GM21528 (cell line): Measurements from ENCODE around the gene ATP1B3.
"Not testable (repeated sequence)": the region's sequence is repeated elsewhere in the genome, so short reads cannot be mapped to it uniquely, and the experiment has no call there.

Source experiments
- ATAC-seq: cut with Tn5 transposase; IDR thresholded peaks from one replicate; pipeline ENCODE4 v1.9.1; 2021; ENCODE audit warnings: mild to moderate bottlenecking, moderate library complexity; ENCODE audit not compliant: unreplicated experiment, low FRiP score

The ATP1B3 gene

GRCh38 chr3:141940194-141940776 lies 63.8 kb downstream of the ATP1B3 start:
- ATAC-seq: no peak

GRCh38 chr3:141941093-141941492 lies 64.7 kb downstream of the ATP1B3 start:
- no peak for ATAC-seq

GRCh38 chr3:141942006-141942405 lies 65.6 kb downstream of the ATP1B3 start:
- ATAC-seq: no peak

GRCh38 chr3:141945726-141946485 lies 69.5 kb downstream of the ATP1B3 start:
- ATAC-seq: no peak

GRCh38 chr3:141949399-141949798 lies 73.0 kb downstream of the ATP1B3 start:
- no peak for ATAC-seq

GRCh38 chr3:141949972-141950371 lies 73.5 kb downstream of the ATP1B3 start:
- no peak for ATAC-seq

- no peak for ATAC-seq
These were observed 74.4 kb downstream of the ATP1B3 start for GRCh38 chr3:141950572-141951493.

- no peak for ATAC-seq
These were observed 76.2 kb downstream of the ATP1B3 start for GRCh38 chr3:141952611-141953010.

GRCh38 chr3:141955175-141955574 lies 78.7 kb downstream of the ATP1B3 start:
- no peak for ATAC-seq

GRCh38 chr3:141959589-141960554 lies 83.4 kb downstream of the ATP1B3 start:
- no peak for ATAC-seq

- no peak for ATAC-seq
These were observed 84.3 kb downstream of the ATP1B3 start for GRCh38 chr3:141960731-141961130.

GRCh38 chr3:141963301-141963700 lies 86.9 kb downstream of the ATP1B3 start:
- no peak for ATAC-seq

GRCh38 chr3:141965471-141965870 lies 89.0 kb downstream of the ATP1B3 start:
- ATAC-seq: no peak

- ATAC-seq: no peak
These were observed 93.3 kb downstream of the ATP1B3 start for GRCh38 chr3:141969711-141970110.

GRCh38 chr3:141971571-141971970 lies 95.1 kb downstream of the ATP1B3 start:
- ATAC-seq: no peak

- no peak for ATAC-seq
These were observed 96.0 kb downstream of the ATP1B3 start for GRCh38 chr3:141972399-141972798.

- not testable (repeated sequence) for ATAC-seq
These were observed 98.3 kb downstream of the ATP1B3 start for GRCh38 chr3:141974777-141975176.
